ENCODE results near the gene GREB1L. TPM values are rescaled to one million over a fixed set of nuclear protein-coding genes. Genes with fewer than 3 reads are reported as not detected.

The GREB1L gene
- total and polyA plus RNA-seq, 9 of the 15 experiments (the other 6 are each of a cell fraction or from before 2014, with no cell fraction given): 0.03 TPM; not detected in 8

DNA sequence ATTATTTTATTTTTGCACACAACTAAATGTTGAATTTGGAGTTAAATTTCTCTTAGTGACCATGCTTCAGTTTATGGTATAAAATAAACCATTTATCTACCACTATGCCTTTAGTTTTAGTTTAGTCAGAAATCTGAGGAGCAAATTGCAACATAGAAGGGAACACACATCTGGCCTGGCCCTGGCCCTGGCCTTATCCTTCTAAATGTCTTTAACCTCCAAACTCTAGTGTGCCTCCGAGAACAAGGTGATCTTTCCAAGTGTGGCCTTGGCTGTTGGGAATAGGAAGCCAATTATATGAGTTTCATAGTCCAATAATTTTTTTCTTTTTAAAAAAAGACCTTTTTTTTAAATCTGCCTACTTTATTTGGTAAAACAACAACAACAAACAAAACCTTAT is 31.8 kb upstream of the GREB1L start:
- no TSS peak for BruUV-seq (replicated peaks)
- H3K4me3 ChIP-seq: no peak overlapping the region
- H3K79me2 ChIP-seq (ENCODE audit: control insufficient read depth, insufficient read depth, low read length): no peaks in the 10 kb centered on the region
- in situ Hi-C loops (cut with MboI): no loop called here
- 0% methylated on average over 1 of the region's 1 CpG for WGBS (ENCODE audit: insufficient coverage, low coverage, missing lambda C conversion rate)
- H3K9me1 ChIP-seq (ENCODE audit: control insufficient read depth, insufficient read depth, low read length): no peaks in the 10 kb centered on the region
- H3K4me2 ChIP-seq (ENCODE audit: insufficient read depth, low read length): no peak overlapping the region
- no peaks in the 10 kb centered on the region for H3K36me3 ChIP-seq (ENCODE audit: control insufficient read depth, insufficient read depth, low read length)
- H2AFZ ChIP-seq (ENCODE audit: low read depth, low read length): no peak overlapping the region
- H3K9ac ChIP-seq (ENCODE audit: insufficient read depth in 1 of 2, low read depth in 2 of 2, low read length in 2 of 2): no peak overlapping the region
- ATAC-seq (no peak), FAIRE-seq (no peak), DNase-seq (ENCODE audit: extremely low read depth in 1 of 4, low spot score in 3 of 4) (no peak)
- no peaks in the 10 kb centered on the region for H3K9me3 ChIP-seq (replicated peaks; ENCODE audit: control insufficient read depth, insufficient read depth, low read depth, low read length)
- peaks cover 0 to 8% of the 10 kb centered on the region in 2 experiments; a peak in 3 of 5 replicates for H3K27me3 ChIP-seq (ENCODE audit: control insufficient read depth in 2 of 2, insufficient read depth in 2 of 2, low read length in 2 of 2)
- no peak overlapping the region for H3K27ac ChIP-seq (ENCODE audit: extremely low read depth, low read depth, low read length)
- intact Hi-C loops (cut with micrococcal nuclease): loop anchor here (10.0 kb wide), 1 partner anchor 65 kb away; no protein-coding TSS in a partner anchor
- POLR2A ChIA-PET: interaction anchor here (0.5 kb wide), 1 partner anchor 13 kb away, joined by 4 read pairs; no protein-coding TSS in a partner anchor
- H4K20me1 ChIP-seq (replicated peaks; ENCODE audit: control insufficient read depth, insufficient read depth, low read length): no peaks in the 10 kb centered on the region
- H3K4me1 ChIP-seq (replicated peaks in 1 of 2; ENCODE audit: control insufficient read depth in 2 of 2, insufficient read depth in 2 of 2, low read length in 2 of 2): no peaks in the 10 kb centered on the region
- CTCF ChIA-PET (ENCODE audit: low intra/inter-chr PET ratio): no interaction called here
- TF ChIP-seq EWSR1 (IDR thresholded peaks at IDR 0.05; ENCODE audit: borderline replicate concordance, low read depth, partially characterized antibody): no peak
- TF ChIP-seq ZNF121 (CRISPR knock-in tag; conservative IDR thresholded peaks at IDR 0.05): no peak
- TF ChIP-seq ERF (CRISPR knock-in tag; IDR thresholded peaks at IDR 0.05): no peak
- no peak for TF ChIP-seq SMARCE1 (IDR thresholded peaks at IDR 0.05)
- no peak for TF ChIP-seq WHSC1 (IDR thresholded peaks at IDR 0.05; ENCODE audit: low read length)
- TF ChIP-seq TCFL5 (CRISPR knock-in tag; conservative IDR thresholded peaks at IDR 0.05): no peak
- no peak for TF ChIP-seq ZEB2 (IDR thresholded peaks at IDR 0.05)
- no peak for TF ChIP-seq ZNF316 (IDR thresholded peaks at IDR 0.05)
- no peak for TF ChIP-seq SMARCA4 (IDR thresholded peaks at IDR 0.05)
- TF ChIP-seq, protein P1, sequence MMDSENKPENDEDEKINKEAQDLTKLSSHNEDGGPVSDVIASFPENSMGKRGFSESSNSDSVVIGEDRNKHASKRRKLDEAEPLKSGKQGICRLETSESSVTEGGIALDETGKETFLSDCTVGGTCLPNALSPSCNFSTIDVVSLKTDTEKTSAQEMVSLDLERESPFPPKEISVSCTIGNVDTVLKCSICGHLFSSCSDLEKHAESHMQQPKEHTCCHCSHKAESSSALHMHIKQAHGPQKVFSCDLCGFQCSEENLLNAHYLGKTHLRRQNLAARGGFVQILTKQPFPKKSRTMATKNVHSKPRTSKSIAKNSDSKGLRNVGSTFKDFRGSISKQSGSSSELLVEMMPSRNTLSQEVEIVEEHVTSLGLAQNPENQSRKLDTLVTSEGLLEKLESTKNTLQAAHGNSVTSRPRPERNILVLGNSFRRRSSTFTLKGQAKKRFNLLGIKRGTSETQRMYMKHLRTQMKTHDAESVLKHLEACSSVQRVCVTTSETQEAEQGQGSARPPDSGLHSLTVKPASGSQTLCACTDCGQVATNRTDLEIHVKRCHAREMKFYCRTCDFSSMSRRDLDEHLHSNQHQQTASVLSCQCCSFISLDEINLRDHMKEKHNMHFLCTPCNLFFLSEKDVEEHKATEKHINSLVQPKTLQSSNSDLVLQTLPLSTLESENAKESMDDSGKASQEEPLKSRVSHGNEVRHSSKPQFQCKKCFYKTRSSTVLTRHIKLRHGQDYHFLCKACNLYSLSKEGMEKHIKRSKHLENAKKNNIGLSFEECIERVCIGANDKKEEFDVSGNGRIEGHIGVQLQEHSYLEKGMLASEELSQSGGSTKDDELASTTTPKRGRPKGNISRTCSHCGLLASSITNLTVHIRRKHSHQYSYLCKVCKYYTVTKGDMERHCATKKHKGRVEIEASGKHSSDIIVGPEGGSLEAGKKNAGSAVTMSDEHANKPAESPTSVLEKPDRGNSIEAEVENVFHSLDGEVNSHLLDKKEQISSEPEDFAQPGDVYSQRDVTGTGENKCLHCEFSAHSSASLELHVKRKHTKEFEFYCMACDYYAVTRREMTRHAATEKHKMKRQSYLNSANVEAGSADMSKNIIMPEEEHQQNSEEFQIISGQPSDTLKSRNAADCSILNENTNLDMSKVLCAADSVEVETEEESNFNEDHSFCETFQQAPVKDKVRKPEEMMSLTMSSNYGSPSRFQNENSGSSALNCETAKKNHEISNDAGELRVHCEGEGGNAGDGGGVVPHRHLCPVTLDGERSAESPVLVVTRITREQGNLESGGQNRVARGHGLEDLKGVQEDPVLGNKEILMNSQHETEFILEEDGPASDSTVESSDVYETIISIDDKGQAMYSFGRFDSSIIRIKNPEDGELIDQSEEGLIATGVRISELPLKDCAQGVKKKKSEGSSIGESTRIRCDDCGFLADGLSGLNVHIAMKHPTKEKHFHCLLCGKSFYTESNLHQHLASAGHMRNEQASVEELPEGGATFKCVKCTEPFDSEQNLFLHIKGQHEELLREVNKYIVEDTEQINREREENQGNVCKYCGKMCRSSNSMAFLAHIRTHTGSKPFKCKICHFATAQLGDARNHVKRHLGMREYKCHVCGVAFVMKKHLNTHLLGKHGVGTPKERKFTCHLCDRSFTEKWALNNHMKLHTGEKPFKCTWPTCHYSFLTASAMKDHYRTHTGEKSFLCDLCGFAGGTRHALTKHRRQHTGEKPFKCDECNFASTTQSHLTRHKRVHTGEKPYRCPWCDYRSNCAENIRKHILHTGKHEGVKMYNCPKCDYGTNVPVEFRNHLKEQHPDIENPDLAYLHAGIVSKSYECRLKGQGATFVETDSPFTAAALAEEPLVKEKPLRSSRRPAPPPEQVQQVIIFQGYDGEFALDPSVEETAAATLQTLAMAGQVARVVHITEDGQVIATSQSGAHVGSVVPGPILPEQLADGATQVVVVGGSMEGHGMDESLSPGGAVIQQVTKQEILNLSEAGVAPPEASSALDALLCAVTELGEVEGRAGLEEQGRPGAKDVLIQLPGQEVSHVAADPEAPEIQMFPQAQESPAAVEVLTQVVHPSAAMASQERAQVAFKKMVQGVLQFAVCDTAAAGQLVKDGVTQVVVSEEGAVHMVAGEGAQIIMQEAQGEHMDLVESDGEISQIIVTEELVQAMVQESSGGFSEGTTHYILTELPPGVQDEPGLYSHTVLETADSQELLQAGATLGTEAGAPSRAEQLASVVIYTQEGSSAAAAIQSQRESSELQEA (IDR thresholded peaks at IDR 0.05; ENCODE audit: low read depth): no peak
- no peak for TF ChIP-seq PHB (CRISPR knock-in tag; IDR thresholded peaks at IDR 0.05)
- no peak for TF ChIP-seq ADNP (tag; IDR thresholded peaks at IDR 0.05)
- no peak for TF ChIP-seq BACH1 (tag; IDR thresholded peaks at IDR 0.05)
- TF ChIP-seq, protein P2, sequence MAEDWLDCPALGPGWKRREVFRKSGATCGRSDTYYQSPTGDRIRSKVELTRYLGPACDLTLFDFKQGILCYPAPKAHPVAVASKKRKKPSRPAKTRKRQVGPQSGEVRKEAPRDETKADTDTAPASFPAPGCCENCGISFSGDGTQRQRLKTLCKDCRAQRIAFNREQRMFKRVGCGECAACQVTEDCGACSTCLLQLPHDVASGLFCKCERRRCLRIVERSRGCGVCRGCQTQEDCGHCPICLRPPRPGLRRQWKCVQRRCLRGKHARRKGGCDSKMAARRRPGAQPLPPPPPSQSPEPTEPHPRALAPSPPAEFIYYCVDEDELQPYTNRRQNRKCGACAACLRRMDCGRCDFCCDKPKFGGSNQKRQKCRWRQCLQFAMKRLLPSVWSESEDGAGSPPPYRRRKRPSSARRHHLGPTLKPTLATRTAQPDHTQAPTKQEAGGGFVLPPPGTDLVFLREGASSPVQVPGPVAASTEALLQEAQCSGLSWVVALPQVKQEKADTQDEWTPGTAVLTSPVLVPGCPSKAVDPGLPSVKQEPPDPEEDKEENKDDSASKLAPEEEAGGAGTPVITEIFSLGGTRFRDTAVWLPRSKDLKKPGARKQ (CRISPR knock-in tag; IDR thresholded peaks at IDR 0.05): no peak
- TF ChIP-seq COPS2 (conservative IDR thresholded peaks at IDR 0.05): no peak
- TF ChIP-seq, protein P3, sequence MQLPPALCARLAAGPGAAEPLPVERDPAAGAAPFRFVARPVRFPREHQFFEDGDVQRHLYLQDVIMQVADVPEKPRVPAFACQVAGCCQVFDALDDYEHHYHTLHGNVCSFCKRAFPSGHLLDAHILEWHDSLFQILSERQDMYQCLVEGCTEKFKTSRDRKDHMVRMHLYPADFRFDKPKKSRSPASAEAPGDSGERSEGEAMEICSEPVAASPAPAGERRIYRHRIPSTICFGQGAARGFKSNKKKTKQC (CRISPR knock-in tag; IDR thresholded peaks at IDR 0.05): no peak
